GM19324 (cell line): Measurements from ENCODE around the gene ELMO1.

Source experiments
- ATAC-seq: cut with Tn5 transposase; IDR thresholded peaks from one replicate; pipeline ENCODE4 v1.9.1; 2021; ENCODE audit warnings: mild to moderate bottlenecking, moderate library complexity; ENCODE audit not compliant: unreplicated experiment, low FRiP score

Gene ELMO1

GRCh38 chr7:36874041-36874440 is 574.6 kb downstream of the ELMO1 start:
- no peak for ATAC-seq

- no peak for ATAC-seq
Observed at GRCh38 chr7:36871863-36872262, 576.8 kb downstream of the ELMO1 start.

- ATAC-seq: no peak
Observed at GRCh38 chr7:36871355-36871738, 577.3 kb downstream of the ELMO1 start.

- no peak for ATAC-seq
Observed at GRCh38 chr7:36870625-36871354, 577.9 kb downstream of the ELMO1 start.

- ATAC-seq: no peak
Observed at GRCh38 chr7:36868727-36869411, 579.8 kb downstream of the ELMO1 start.

- no peak for ATAC-seq
Observed at GRCh38 chr7:36865019-36865418, 583.6 kb downstream of the ELMO1 start.

GRCh38 chr7:36863901-36864701 is 584.6 kb downstream of the ELMO1 start:
- no peak for ATAC-seq

- no peak for ATAC-seq
Observed at GRCh38 chr7:36862771-36863261, 585.8 kb downstream of the ELMO1 start.

- ATAC-seq: no peak
Observed at GRCh38 chr7:36861656-36862055, 587.0 kb downstream of the ELMO1 start.

GRCh38 chr7:36860681-36861080 is 588.0 kb downstream of the ELMO1 start:
- no peak for ATAC-seq

GRCh38 chr7:36855330-36855729 is 593.3 kb downstream of the ELMO1 start:
- ATAC-seq: no peak

- no peak for ATAC-seq
Observed at GRCh38 chr7:36854652-36855051, 594.0 kb downstream of the ELMO1 start.

- no peak for ATAC-seq
Observed at GRCh38 chr7:36852931-36853330, 595.7 kb downstream of the ELMO1 start.

- no peak for ATAC-seq
Observed at GRCh38 chr7:36852017-36852416, 596.6 kb downstream of the ELMO1 start.

GRCh38 chr7:36851382-36851781 is 597.3 kb downstream of the ELMO1 start:
- no peak for ATAC-seq

GRCh38 chr7:36847946-36848345 is 600.7 kb downstream of the ELMO1 start:
- no peak for ATAC-seq

- no peak for ATAC-seq
Observed at GRCh38 chr7:36844374-36844773, 604.3 kb downstream of the ELMO1 start.

- ATAC-seq: no peak
Observed at GRCh38 chr7:36840904-36841303, 607.8 kb downstream of the ELMO1 start.

- ATAC-seq: no peak
Observed at GRCh38 chr7:36838616-36839225, 609.9 kb downstream of the ELMO1 start.

GRCh38 chr7:36831049-36831448 is 617.6 kb downstream of the ELMO1 start:
- no peak for ATAC-seq
